ENCODE measurements around the gene CSMD2.

CSMD2 gene

DNA sequence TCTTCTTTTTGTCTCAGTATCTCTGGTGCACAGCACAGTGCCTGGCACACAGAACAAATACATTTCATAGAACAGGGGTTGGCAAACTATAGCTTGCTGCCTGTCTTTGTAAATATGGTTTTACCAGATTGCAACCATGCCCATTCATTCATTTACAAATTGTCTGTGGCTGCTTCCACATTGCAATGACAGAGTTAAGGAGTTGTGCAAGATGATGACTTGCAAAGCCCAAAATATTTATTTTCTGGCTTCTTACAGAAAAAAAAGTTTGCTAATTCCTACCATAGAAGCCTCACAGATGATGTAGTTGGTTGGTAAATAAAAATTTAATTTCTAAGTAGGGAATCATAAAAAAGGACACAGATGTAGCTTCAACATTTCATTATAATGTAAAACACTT is 312.3 kb downstream of the CSMD2 start:
- DNase-seq (ENCODE audit: low spot score) = no peak

DNA sequence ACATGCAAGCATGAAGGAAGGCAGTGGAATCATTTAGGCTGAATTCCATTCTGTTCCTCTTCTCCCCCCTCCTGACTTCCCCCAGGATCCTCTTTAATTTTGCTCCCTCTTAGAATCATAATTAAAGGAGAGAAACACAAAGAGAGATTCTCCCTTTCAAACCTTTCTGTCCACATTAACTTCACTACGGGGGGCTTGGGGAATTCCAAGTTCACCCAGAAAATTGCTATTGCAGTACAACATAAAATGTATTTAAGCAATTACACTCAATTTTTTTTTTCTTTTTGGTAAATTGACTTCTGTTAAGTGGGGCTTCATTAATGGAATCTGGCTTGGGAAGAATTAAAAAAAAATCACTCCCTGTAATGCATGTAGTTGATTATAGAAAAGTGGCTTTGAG is 314.5 kb downstream of the CSMD2 start:
- DNase-seq (ENCODE audit: low spot score) = no peak

GRCh38 chr1:33849211-33849610 is 315.8 kb downstream of the CSMD2 start:
- no peak for DNase-seq (ENCODE audit: low spot score)

DNA sequence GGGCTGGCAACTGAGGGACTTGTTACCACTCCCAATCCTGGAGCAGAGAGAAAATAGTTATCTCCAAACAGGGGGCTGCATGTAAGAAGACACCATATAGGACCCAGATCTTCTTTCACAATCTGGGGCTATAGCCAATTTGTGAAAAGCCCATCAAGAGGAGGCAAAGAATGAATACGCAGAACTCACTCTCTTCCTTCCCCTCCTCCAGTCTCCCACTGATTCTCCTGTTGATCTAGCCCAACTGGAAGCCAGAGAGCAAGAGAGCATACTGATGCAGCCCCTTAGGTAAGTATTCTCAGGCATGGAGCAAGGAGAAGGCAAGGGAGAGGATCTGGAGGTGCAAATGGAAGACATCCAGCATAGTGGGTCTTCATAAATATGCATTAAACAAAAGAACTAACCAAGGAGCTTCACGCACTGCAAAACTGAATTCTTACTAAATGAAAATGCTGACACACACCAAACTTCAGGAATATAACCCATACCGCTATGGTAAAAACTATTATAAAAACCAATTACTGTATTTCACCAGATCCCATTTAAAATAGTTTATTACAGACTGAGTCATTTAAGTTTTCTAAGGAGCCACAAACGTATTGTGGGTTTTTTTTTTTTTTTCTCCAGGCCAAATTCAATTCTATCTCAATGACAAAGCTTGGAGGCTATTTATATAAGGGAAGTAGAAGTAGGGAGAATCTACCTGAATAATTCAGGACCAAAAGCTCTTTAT is 316.7 kb downstream of the CSMD2 start:
- DNase-seq (ENCODE audit: low spot score) = no peak

- no peak for DNase-seq (ENCODE audit: low spot score)
Observed at GRCh38 chr1:33846861-33847260, 318.2 kb downstream of the CSMD2 start.

DNA sequence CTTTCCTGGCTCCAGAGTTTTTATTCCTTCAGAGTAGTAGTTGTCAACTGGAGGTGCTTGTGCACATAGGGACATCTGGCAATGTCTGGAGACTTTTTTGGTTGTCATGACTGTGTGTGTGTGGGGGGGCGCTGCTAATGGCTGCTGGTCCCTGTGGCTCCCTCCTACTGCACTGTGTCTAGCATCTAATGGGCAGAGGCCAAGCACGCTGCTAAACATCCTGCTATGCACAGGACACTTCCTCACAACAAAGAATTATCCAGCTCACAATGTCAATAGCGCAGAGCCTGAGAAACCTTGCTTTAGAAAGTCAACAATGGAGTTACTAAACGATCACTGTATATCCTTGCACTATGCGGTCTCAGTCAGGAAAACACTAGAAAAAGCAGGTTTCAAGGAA is 320.9 kb downstream of the CSMD2 start:
- DNase-seq (ENCODE audit: low spot score) = no peak

GRCh38 chr1:33842348-33842747 is 322.7 kb downstream of the CSMD2 start:
- no peak for DNase-seq (ENCODE audit: low spot score)

- no peak for DNase-seq (ENCODE audit: low spot score)
Observed at GRCh38 chr1:33841494-33841893, 323.5 kb downstream of the CSMD2 start.

DNA sequence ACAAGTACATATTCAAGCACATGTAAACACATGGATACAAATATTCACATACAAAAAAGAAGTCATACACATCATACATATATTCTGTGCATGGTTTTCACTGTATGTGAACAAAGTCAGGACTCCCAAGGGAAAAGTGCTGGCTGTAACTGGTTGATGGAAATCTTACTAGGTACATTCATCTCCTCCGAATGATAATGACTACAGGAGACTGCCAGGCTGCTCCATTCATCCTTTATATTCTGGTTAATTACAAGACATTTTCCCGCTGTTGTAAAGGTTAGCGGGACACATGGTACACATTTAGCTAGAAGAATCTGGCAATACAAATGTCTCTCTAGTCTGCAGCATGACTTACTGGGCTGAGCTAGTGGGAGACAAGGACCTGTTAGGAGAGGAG is 327.4 kb downstream of the CSMD2 start:
- DNase-seq (ENCODE audit: low spot score) = no peak

GRCh38 chr1:33836911-33837310 is 328.1 kb downstream of the CSMD2 start:
- DNase-seq (ENCODE audit: low spot score) = no peak

DNA sequence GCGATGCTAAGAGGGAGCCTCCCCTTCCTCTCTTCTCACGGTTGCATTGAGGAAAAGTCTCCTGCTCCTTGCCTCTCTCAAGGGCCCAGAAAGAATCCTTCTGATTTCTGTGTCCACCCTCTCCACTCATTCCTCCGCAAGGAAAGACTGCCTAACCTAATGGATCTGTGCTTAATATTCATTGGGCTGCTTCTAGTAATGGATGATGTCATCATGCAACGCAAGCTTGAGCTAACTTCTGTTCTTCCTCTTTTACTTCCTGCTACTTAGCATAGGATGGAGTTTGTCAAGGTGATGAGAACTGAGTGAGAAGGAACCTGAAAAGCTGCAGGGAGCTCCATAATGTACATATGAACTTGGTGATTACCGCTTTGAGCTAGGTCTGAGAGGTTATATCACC is 336.4 kb downstream of the CSMD2 start:
- DNase-seq (ENCODE audit: low spot score) = no peak

DNA sequence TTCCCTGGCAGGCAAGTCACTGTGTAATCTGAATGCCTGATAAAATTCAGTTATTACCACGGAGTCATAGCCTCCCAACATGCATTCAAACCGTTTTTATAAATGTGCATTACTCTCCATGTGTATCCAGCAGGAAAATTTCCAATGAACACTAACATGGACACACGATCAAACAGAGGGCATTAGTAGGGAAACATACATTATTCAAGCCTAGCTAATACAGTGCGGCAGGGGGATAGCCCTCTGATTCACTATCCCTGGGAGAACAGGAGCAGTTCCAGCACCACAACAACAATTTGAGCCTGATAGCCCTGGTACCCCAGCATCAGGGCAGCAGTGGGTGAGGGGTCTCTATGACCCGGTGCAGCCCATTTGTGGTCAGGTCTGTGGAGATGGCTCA is 337.0 kb downstream of the CSMD2 start:
- DNase-seq (ENCODE audit: low spot score) = no peak

DNA sequence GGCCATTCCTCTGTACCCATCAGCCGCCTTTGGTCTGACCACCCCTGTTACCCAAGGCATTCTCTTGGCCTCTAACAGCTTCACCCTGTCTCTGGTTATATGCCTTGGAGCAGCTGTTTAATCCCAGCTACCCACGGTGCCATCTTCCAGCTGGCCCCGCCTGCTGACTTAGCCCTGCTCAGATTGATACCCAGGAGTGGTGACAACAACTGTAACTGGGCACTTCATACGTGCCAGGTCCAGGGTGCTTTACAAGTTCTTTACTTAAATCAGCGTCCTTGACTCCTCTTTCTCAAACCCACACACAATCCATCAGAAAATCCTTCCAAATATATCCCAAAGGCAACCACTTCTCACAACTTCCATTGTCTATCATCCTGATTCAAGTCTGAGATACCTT is 338.3 kb downstream of the CSMD2 start:
- DNase-seq (ENCODE audit: low spot score) = no peak

DNA sequence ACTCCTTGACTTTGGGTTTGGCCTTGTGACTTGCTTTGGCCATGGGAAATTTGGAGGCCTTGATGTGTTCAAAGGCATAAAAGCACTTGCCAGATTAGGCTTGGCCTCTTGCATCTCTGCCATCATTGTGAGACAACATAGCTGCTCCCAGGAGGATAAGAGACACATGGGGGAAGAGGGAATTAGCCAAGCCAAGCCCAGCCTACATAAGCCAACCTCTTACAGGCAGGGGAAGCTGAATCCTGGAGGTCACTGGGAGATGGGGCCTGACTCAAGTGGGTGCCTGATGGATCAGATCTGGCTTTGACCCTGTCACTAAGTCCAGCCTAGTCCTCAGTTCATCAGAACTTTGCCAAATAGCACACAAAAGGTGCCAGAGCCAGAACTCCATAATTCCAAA is 338.7 kb downstream of the CSMD2 start:
- DNase-seq (ENCODE audit: low spot score) = no peak

DNA sequence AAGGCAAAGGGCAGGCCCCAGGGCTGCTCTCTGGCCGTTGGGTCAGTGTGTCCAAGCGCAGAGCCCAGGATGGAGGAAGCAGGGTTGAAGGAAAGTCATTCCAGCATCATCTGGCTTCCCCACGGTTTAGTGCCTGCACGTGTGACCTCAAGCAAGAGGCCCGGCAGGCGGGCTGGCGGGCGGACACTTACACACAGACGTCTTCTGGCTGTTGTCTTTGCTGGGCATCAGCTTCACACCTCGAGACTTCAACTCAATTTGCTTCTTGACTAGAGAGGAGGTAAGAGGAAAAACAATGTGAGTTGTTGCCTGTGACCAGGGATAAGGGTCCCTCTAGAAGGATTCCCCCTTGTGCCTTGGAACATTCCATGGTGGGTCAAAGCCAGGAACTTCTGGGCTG is 339.5 kb downstream of the CSMD2 start:
- DNase-seq (ENCODE audit: low spot score) = no peak

GRCh38 chr1:33824971-33825370 is 340.1 kb downstream of the CSMD2 start:
- DNase-seq (ENCODE audit: low spot score) = no peak

DNA sequence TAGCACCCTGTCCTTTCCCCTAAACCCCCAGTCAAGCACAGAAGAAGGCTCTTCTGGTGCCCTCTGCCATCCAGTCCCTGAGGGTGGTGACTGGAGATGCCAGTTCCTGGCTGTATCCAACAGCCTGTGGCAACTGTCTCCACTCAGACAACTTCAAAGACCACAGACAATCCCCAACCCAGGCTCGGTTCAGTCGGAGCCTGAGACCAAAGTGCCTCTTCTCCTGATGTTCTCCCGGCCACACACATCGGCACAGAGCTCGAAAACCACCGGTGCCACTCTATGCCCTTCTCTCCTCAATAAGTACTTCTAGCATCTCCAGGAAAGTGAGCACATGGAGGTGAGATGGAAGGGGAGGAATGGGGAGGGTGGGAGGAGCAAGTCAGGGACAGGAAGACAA is 340.7 kb downstream of the CSMD2 start:
- no peak for DNase-seq (ENCODE audit: low spot score)

DNA sequence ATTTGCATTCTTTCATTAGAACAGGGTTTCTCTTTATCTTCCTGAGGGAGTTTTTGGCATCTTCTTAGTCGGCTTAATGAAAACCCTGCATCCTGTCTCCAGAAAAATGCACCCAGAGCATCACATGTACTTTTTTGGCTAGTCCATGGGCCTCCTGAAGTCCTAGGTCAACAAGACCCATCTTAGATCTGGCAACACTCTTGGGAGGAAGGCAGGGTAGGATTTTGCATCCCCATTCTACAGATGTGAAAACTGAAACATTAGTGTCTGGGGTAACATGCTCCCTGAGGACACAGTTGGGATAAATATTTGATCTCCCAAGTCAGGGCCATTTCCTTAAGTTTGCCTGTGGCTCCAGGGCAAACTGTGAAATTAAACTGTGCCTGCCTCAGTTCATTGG is 341.2 kb downstream of the CSMD2 start:
- DNase-seq (ENCODE audit: low spot score) = no peak

- no peak for DNase-seq (ENCODE audit: low spot score)
Observed at GRCh38 chr1:33823401-33823800, 341.6 kb downstream of the CSMD2 start.

DNA sequence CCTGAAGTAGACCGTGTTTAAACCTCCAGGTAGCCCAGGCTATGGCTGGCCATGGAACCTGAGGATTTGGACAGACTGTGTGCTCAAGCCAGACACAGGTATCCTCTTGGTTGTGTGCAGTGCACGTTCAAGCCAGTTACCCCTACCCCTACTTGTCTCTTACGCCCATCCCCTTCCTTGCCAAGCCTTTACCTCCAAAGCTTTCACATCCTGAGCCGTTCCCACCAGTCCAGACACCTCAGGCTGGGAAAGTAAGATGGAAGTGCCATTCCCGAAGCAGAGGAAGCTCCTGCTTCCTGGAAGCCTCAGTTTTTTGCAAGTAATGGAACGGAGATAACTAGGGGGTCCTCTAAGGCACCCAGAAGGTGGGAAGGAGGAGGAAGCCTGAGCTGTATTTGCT is 342.6 kb downstream of the CSMD2 start:
- DNase-seq (ENCODE audit: low spot score) = no peak

DNA sequence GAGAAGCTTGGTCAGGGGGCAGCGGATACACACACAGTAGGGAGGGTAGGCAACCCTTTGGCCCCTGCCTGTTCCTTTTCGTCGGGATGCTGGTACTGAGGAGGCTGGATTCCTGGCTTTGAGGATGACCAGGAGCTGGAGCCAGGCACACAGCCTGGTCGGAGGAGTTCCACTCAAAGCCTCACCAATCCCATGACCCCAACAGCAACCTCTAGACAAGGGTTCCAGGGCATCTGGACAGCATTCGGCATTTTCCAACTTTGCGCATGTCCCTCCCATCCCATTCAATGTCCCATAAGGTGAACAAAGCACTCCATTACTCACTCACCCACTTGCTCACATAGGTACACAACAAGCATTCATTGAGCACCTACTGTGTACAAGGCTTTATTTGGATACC is 343.7 kb downstream of the CSMD2 start:
- no peak for DNase-seq (ENCODE audit: low spot score)

DNA sequence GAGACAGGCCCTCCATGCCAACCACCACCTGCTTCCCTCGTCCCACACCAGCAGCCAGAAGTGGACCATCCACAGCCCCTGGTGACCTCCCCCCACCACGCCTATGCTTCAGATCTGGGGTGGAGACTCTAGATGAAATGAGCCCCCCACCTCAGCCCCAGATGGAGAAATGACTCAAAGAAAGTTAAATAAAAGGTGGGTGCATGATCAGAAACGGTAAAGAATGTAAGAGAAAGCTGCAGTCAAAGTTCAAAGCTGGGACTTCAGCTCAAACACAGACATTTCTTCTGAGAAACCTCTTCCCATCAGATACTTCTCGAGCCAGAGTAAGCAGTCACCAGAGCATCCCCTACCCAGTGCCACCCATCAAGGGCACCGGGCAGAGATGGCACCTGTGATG is 344.2 kb downstream of the CSMD2 start:
- no peak for DNase-seq (ENCODE audit: low spot score)

GRCh38 chr1:33819913-33820311 is 345.1 kb downstream of the CSMD2 start:
- no peak for DNase-seq (ENCODE audit: low spot score)

GRCh38 chr1:33819290-33819912 is 345.6 kb downstream of the CSMD2 start:
- no peak for DNase-seq (ENCODE audit: low spot score)
